ENCODE results near the gene VAV2. TPM values are rescaled to one million over a fixed set of nuclear protein-coding genes. Genes with fewer than 3 reads are reported as not detected.

VAV2 gene
- total RNA-seq, 1 experiment from 2014 or later: 4.4 TPM

GRCh38 chr9:133870598-133871595, 121.2 kb downstream of the VAV2 start:
- in situ Hi-C loops (cut with HindIII; ENCODE audit: low pct_unique_long_range_greater_than_20kb, low sequenced_read_pairs): no loop called here
- DNase-seq (ENCODE audit: low read depth, low spot score): no peak

DNA sequence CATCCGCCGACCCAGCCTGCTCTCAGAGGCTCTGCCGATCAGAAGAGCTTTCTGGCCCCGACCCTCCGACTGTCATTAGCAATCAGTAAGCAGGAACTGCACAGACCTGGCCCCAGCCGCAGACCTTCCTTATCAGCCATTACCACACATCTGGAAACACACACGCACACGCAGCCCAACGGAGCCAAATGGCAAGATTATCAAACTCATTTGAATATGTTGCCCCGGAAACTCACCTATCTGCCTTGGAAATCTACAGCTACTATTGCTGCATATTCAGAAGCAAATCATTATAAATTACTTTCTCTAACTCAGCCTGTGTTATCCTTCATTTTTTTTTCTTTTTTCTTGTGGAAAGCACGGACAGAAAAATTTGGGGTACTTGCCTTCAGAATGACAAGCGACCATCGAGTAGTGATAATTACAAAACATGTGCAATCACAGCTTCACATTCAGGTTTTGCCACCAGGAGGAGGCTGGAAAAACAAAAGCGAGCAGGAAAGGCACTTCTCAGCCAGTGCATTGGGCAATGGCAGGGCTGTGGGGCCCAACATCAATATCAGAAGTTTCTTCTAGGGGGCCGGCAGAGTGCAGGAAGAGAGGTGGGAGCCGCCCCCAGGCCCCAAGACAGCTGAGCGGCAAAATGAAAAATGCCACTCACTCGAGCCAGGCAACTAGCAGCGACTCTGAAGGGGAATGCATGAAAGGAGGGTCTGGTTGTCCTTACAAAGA, 122.3 kb downstream of the VAV2 start:
- no peak for DNase-seq (ENCODE audit: low read depth, low spot score)
- in situ Hi-C loops (cut with HindIII; ENCODE audit: low pct_unique_long_range_greater_than_20kb, low sequenced_read_pairs): no loop called here

DNA sequence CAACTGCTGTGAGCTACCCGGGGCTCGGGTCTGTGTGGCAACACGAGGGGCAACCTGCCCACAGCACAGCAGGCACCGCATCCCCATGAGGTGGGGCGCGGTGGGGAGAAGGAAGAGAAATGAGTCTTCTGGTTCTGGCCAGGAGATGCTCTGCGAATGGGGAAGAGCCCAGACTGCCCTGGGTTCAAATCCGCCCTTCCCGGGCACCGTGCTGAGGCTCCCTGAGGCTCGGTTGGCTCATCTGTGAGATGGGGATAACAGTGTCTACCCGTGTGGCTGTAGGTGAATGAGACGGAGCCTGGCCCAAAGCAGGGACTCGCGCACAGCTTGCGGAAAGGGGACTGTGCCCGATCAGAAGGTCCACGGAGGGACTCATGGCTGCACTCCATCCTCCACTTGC, 123.9 kb downstream of the VAV2 start:
- DNase-seq (ENCODE audit: low read depth, low spot score): no peak
- in situ Hi-C loops (cut with HindIII; ENCODE audit: low pct_unique_long_range_greater_than_20kb, low sequenced_read_pairs): no loop called here

DNA sequence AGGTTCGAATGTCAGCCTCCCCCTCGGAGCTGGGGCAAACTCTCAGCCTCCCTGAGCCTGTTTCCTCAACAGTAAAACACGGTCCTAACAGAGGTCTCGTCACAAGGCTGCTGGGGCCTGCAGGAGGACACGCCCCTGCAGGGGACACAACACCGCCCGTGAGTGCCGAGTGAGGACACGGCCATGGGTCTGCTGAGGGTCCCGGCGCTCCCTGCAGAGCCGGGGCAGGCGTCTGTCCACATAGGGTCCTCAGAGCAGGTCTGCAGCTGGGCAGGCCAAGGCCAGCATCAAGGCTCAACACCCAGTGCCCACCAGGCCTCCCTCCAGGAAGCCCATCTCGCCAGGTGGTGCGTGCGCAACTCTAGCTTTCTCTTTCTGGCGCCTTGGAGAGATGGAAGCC, 125.2 kb downstream of the VAV2 start:
- in situ Hi-C loops (cut with HindIII; ENCODE audit: low pct_unique_long_range_greater_than_20kb, low sequenced_read_pairs): no loop called here
- no peak for DNase-seq (ENCODE audit: low read depth, low spot score)

DNA sequence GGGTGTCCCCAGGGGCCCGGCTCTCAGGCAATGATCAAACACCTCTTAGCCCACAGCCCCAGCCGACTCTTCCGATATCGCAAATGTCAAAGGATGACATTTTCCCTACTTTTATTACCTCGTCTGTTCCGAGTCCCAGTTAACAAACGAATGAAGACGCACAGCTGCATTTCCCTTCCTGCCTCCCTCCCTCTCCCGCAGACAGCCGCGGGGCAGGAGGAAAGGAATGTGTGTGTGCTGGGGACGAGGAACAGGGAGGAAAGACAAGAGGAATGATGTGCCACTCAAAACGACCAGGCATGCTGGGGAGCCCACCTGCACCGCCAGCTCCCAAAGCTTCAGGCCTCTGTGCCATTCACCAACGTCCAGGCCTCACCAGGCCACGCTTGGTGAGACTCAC, 128.1 kb downstream of the VAV2 start:
- DNase-seq (ENCODE audit: low read depth, low spot score): no peak
- in situ Hi-C loops (cut with HindIII; ENCODE audit: low pct_unique_long_range_greater_than_20kb, low sequenced_read_pairs): no loop called here

GRCh38 chr9:133863257-133863592, 128.9 kb downstream of the VAV2 start:
- in situ Hi-C loops (cut with HindIII; ENCODE audit: low pct_unique_long_range_greater_than_20kb, low sequenced_read_pairs): no loop called here
- no peak for DNase-seq (ENCODE audit: low read depth, low spot score)

DNA sequence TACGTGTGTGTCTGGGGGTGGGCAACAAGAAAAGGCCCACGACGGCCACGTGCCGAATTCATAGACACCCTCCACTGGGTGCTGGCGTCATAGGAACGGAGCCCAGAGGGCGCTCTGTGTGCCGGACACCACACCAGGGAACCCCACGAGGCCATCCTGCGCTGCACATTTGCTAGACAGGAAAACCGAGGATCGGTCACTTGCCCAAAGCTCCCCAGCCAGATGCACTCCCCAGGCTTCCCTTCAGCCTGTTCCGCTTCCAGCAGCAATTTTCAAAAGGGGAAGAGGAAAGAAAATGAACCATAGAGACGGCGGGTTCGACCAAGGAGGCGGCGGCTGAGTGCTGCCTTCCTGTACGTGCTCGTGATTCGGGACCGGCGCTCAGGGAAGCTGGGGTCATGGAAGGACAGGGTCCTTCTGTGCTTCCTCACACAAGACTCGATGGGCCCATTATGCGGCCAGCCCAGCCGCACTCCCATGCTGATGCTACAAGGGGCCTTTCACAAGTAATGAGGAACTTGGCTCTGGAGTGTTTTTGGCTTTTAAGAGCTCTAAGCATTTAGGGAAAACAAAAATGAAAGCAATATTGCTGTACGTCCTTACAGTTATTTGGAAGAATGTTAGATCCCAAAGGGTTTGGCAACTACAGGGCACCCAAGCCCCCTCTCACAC, 129.4 kb downstream of the VAV2 start:
- DNase-seq (ENCODE audit: low read depth, low spot score): no peak
- in situ Hi-C loops (cut with HindIII; ENCODE audit: low pct_unique_long_range_greater_than_20kb, low sequenced_read_pairs): no loop called here

GRCh38 chr9:133861692-133862091, 130.4 kb downstream of the VAV2 start:
- in situ Hi-C loops (cut with HindIII; ENCODE audit: low pct_unique_long_range_greater_than_20kb, low sequenced_read_pairs): no loop called here
- no peak for DNase-seq (ENCODE audit: low read depth, low spot score)

- DNase-seq (ENCODE audit: low read depth, low spot score): no peak
- in situ Hi-C loops (cut with HindIII; ENCODE audit: low pct_unique_long_range_greater_than_20kb, low sequenced_read_pairs): no loop called here
Observed at GRCh38 chr9:133861086-133861485, 131.0 kb downstream of the VAV2 start.

- in situ Hi-C loops (cut with HindIII; ENCODE audit: low pct_unique_long_range_greater_than_20kb, low sequenced_read_pairs): no loop called here
- DNase-seq (ENCODE audit: low read depth, low spot score): no peak
Observed at GRCh38 chr9:133858771-133859170, 133.4 kb downstream of the VAV2 start.

- in situ Hi-C loops (cut with HindIII; ENCODE audit: low pct_unique_long_range_greater_than_20kb, low sequenced_read_pairs): no loop called here
Observed at GRCh38 chr9:133857639-133858038, 134.5 kb downstream of the VAV2 start.

DNA sequence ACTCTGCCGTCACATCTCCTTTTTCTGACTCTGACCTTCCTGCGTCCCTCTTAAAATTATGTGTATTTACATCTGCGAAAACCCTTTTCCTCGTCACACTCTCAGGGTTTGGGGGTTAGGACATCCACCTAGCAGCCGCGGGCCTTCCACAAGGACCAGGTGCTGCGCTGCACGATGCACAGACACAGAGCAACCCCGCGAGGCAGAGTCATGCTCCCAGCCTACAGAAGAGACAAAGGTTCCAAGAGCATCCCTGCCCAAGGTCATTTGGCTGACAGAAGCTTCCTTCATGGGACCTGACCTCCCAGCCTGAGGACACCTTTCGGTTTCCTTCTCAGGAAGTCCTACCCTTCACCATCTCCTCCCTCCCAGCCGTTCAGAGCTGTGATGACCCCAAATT, 135.3 kb downstream of the VAV2 start:
- DNase-seq (ENCODE audit: low read depth, low spot score): no peak
- in situ Hi-C loops (cut with HindIII; ENCODE audit: low pct_unique_long_range_greater_than_20kb, low sequenced_read_pairs): no loop called here

More at GRCh38 chr9:133857639-133858038, 134.5 kb downstream of the VAV2 start:
- no peak for DNase-seq (ENCODE audit: low read depth, low spot score)

DNA sequence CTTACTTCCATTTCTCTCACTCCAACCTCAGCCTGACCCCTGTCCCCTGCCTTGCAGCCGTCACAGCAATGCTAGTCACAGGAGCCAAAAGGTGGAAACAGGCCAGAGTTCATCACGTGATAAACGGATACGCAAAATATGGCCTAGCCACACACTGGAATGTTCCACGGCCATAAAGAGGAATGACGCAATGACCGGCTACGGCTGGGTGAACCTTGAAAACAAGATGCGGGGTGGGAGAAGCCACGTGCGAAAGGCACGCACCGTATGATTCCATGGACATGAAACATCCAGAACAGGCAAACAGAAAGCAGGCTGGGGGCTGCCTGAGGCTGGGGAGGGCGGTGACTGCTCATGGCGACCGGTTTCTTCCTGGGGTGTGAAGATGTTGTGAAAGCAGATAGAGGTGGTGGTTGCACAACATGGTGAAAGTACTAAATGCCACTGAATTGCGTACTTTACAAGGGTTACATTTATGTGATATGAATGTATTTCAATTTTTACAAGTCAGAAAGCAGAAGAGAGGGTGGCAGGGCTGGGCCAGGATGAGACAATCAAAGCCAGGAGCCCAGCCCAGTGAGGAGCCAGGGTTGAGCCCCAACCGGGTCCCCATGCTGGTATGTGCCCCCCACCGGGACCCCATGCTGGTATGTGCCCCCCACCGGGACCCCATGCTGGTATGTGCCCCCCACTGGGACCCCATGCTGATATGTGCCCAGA, 136.2 kb downstream of the VAV2 start:
- DNase-seq (ENCODE audit: low read depth, low spot score): no peak
- in situ Hi-C loops (cut with HindIII; ENCODE audit: low pct_unique_long_range_greater_than_20kb, low sequenced_read_pairs): no loop called here

GRCh38 chr9:133855371-133855770, 136.8 kb downstream of the VAV2 start:
- no peak for DNase-seq (ENCODE audit: low read depth, low spot score)
- in situ Hi-C loops (cut with HindIII; ENCODE audit: low pct_unique_long_range_greater_than_20kb, low sequenced_read_pairs): no loop called here

GRCh38 chr9:133854765-133855164, 137.4 kb downstream of the VAV2 start:
- in situ Hi-C loops (cut with HindIII; ENCODE audit: low pct_unique_long_range_greater_than_20kb, low sequenced_read_pairs): no loop called here
- no peak for DNase-seq (ENCODE audit: low read depth, low spot score)

DNA sequence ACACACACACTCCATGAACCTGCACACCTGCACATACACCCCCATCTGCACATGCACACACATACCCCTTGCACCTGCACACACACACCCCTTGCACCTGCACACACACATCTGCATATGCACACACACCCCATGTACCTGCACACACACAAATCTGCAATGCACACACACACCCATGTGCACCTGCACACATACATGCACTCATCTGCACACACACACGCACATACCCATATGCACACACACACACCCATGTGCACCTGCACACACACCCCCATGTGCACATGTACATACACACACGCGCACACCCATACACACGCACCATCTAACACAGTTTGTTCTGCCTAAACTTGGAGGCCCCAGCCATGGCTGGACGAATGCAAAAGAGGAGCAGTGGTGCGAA, 138.1 kb downstream of the VAV2 start:
- DNase-seq (ENCODE audit: low read depth, low spot score): no peak
- in situ Hi-C loops (cut with HindIII; ENCODE audit: low pct_unique_long_range_greater_than_20kb, low sequenced_read_pairs): no loop called here

GRCh38 chr9:133853331-133853730, 138.8 kb downstream of the VAV2 start:
- DNase-seq (ENCODE audit: low read depth, low spot score): no peak
- in situ Hi-C loops (cut with HindIII; ENCODE audit: low pct_unique_long_range_greater_than_20kb, low sequenced_read_pairs): no loop called here

DNA sequence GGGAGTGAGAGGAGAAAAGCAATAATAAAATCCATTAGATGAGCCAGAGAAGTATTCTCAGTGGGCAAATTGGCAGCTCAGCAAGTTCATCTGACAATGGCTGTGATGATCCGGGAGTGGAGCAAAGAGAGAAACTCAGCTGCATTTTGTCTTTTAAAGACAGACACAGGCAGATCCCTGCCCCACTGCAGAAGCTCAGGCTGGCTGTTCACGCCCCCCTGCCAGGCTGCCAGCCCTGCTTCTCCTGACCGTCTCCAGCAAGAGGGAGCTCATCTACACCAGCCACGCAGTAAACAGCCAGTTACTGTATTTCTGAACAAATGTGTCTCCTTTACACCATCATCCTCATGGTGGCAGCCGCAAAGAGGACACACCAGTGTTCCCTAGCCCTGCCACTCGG, 139.7 kb downstream of the VAV2 start:
- in situ Hi-C loops (cut with HindIII; ENCODE audit: low pct_unique_long_range_greater_than_20kb, low sequenced_read_pairs): no loop called here

More for the DNA sequence above, 139.7 kb downstream of the VAV2 start:
- DNase-seq (ENCODE audit: low read depth, low spot score): no peak

Measured in SK-MEL-5 (cell line).